A549 (cell line): ENCODE results near the gene HRH1. TPM values are rescaled to one million over a fixed set of nuclear protein-coding genes. Genes with fewer than 3 reads are reported as not detected.
"Not testable (repeated sequence)": the region's sequence is repeated elsewhere in the genome, so short reads cannot be mapped to it uniquely, and the experiment has no call there.

Experiments used
- ATAC-seq, 2 experiments: fragments of 200-7000 bp in 1 of 2; fragments of >200 bp in 1 of 2; cut with Nextera tagmentation in 1 of 2; cut with Tn5 transposase in 1 of 2; 3 replicates each; pipeline versions ENCODE4 v1.8.0 to v1.9.1; 2018 to 2020; ENCODE audit warnings: mild to moderate bottlenecking in 1 of 2, moderate library complexity in 1 of 2
- CTCF ChIA-PET: fragments of 300-600 bp; sonication (Branson Sonifier 250); formaldehyde crosslinking; extraction: SDS; loops from one replicate; lab custom pipeline; 2021; ENCODE audit warnings: antibody characterized with exemption, inconsistent platforms; lab: Yijun Ruan, JAX
- POLR2A ChIA-PET: fragments of 350-600 bp; formaldehyde crosslinking; extraction: SDS; loops from one replicate; lab custom pipeline; 2021; ENCODE audit warnings: antibody characterized with exemption, inconsistent platforms; lab: Yijun Ruan, JAX
- DNase-seq, 2 experiments: peaks; one replicate each; pipeline versions ENCODE4 v3.0.0 to v3.0.0-alpha.2; 2011 to 2016; ENCODE audit warnings: low read depth in 1 of 2, low spot score in 1 of 2
- FAIRE-seq: peaks from 2 replicates; lab custom pipeline; 2011; peaks lifted over from hg19 to GRCh38; lab: Jason Lieb, UNC
- H3K27ac ChIP-seq, 2 experiments: fragments of >200 bp; sonication (Bioruptor Twin); formaldehyde crosslinking; 3 replicates each; pipeline ENCODE4 v1.5.1; 2016 to 2017
- H3K4me1 ChIP-seq: fragments of >200 bp; sonication (Bioruptor Twin); formaldehyde crosslinking; 3 replicates; pipeline ENCODE4 v1.6.1; 2016
- H3K4me2 ChIP-seq: fragments of >200 bp; sonication (Bioruptor Twin); formaldehyde crosslinking; 3 replicates; pipeline ENCODE4 v1.6.1; 2016
- H3K4me3 ChIP-seq: fragments of >200 bp; sonication (Bioruptor Twin); formaldehyde crosslinking; 3 replicates; pipeline ENCODE4 v1.5.1; 2016
- H3K9me3 ChIP-seq: fragments of >200 bp; sonication (Bioruptor Twin); formaldehyde crosslinking; 3 replicates; pipeline ENCODE4 v1.6.1; 2016
- ATOH8 ChIP-seq: fragments of 250-450 bp; sonication (Bioruptor Pico); IDR thresholded peaks from 2 replicates; pipeline ENCODE4 v1.5.0; 2020; ENCODE audit warnings: low read depth, mild to moderate bottlenecking, moderate library complexity
- CBX2 ChIP-seq: fragments of 200-600 bp; sonication (generic); IDR thresholded peaks from 2 replicates; pipeline ENCODE4 v1.6.1; 2016; ENCODE audit warnings: low read depth, mild to moderate bottlenecking, borderline replicate concordance
- CBX8 ChIP-seq: fragments of 200-600 bp; sonication (generic); IDR thresholded peaks from 2 replicates; pipeline ENCODE4 v1.6.1; 2016
- CHD4 ChIP-seq: fragments of 200-600 bp; sonication (generic); IDR thresholded peaks from 2 replicates; pipeline ENCODE4 v1.6.1; 2016; ENCODE audit warnings: antibody characterized with exemption, mild to moderate bottlenecking, borderline replicate concordance
- FOSL2 ChIP-seq, 2 experiments: fragments of 450-650 bp in 1 of 2; fragments of >200 bp in 1 of 2; sonication (Bioruptor Twin) in 1 of 2; formaldehyde crosslinking; IDR thresholded peaks; 2 replicates each; pipeline versions ENCODE4 v1.5.0 to v1.6.1; 2016 to 2020; ENCODE audit warnings: mild to moderate bottlenecking in 1 of 2, moderate library complexity in 1 of 2
- GATA3 ChIP-seq: IDR thresholded peaks from 2 replicates; pipeline ENCODE4 v1.6.1; 2012; ENCODE audit warnings: borderline replicate concordance
- HES2 ChIP-seq: fragments of >200 bp; sonication (Bioruptor Twin); formaldehyde crosslinking; IDR thresholded peaks from 2 replicates; pipeline ENCODE4 v1.6.1; 2016
- HEYL ChIP-seq: fragments of 250-450 bp; sonication (Bioruptor Pico); IDR thresholded peaks from 2 replicates; pipeline ENCODE4 v1.8.0; 2021; ENCODE audit warnings: mild to moderate bottlenecking, moderate library complexity
- HOXA7 ChIP-seq: fragments of 250-450 bp; sonication (Bioruptor Pico); IDR thresholded peaks from 2 replicates; pipeline ENCODE4 v1.5.0; 2020; ENCODE audit warnings: mild to moderate bottlenecking, moderate library complexity
- HOXB13 ChIP-seq: fragments of 250-450 bp; sonication (Bioruptor Pico); IDR thresholded peaks from 2 replicates; pipeline ENCODE4 v1.5.0; 2020; ENCODE audit warnings: low read depth, mild to moderate bottlenecking, moderate library complexity
- HOXB5 ChIP-seq: fragments of 250-450 bp; sonication (Bioruptor Pico); IDR thresholded peaks from 2 replicates; pipeline ENCODE4 v1.5.0; 2020; ENCODE audit warnings: mild to moderate bottlenecking, moderate library complexity
- KDM5A ChIP-seq: fragments of 200-600 bp; sonication (generic); IDR thresholded peaks from 2 replicates; pipeline ENCODE4 v1.6.1; 2016; ENCODE audit warnings: antibody characterized with exemption, mild to moderate bottlenecking
- MAFK ChIP-seq: fragments of 450-650 bp; IDR thresholded peaks from 2 replicates; pipeline ENCODE4 v1.6.1; 2014; ENCODE audit not compliant: partially characterized antibody
- PBX3 ChIP-seq: IDR thresholded peaks from 2 replicates; pipeline ENCODE4 v1.6.1; 2012
- PHF8 ChIP-seq: fragments of 200-600 bp; sonication (generic); IDR thresholded peaks from 2 replicates; pipeline ENCODE4 v1.6.1; 2016; ENCODE audit warnings: low read depth, mild to moderate bottlenecking, antibody characterized with exemption, moderate library complexity, borderline replicate concordance
- POLR2A ChIP-seq: IDR thresholded peaks from 2 replicates; pipeline ENCODE4 v1.6.1; 2012; ENCODE audit warnings: mild to moderate bottlenecking, low read length
- RAD21 ChIP-seq, 2 experiments: fragments of >200 bp in 1 of 2; sonication (Bioruptor Twin) in 1 of 2; formaldehyde crosslinking in 1 of 2; IDR thresholded peaks in 1 of 2; conservative IDR thresholded peaks in 1 of 2; 2 replicates in 1 of 2; 3 replicates in 1 of 2; pipeline ENCODE4 v1.6.1; 2012 to 2018; ENCODE audit warnings: inconsistent platforms in 1 of 2
- REST ChIP-seq: fragments of 200-600 bp; sonication (generic); IDR thresholded peaks from 2 replicates; pipeline ENCODE4 v1.6.1; 2016; ENCODE audit warnings: antibody characterized with exemption, mild to moderate bottlenecking, moderate library complexity
- SMC3 ChIP-seq: fragments of >200 bp; sonication (Bioruptor Twin); formaldehyde crosslinking; IDR thresholded peaks from 3 replicates; pipeline ENCODE4 v1.6.1; 2018; ENCODE audit warnings: inconsistent platforms
- USF2 ChIP-seq: fragments of 450-650 bp; IDR thresholded peaks from 2 replicates; pipeline ENCODE4 v1.6.1; 2014; ENCODE audit warnings: antibody characterized with exemption
- WGBS: methylation state at CpG from one replicate; pipeline ENCODE4 v1.1.6; 2017; ENCODE audit errors: missing lambda C conversion rate; 5-methylcytosine and 5-hydroxymethylcytosine counted together
- polyA plus RNA-seq, 4 experiments: library from polyadenylated mRNA; depleted of rRNA in 3 of 4; stranded (reverse); fragments of >200 nt; fragmentation: RNase III in 1 of 4; extraction: RNeasy Plus Mini Kit Qiagen cat#74134 plus additional on column Dnase treatment in 1 of 4; gene quantifications; 2 replicates in 3 of 4; 3 replicates in 1 of 4; pipeline ENCODE4 v1.2.3, GENCODE V29; 2011 to 2017

The HRH1 gene
- polyA plus RNA-seq, 2 of the 4 experiments (the other 2 are of a cell fraction): 4.2 TPM

GRCh38 chr3:11212784-11213183 is 58.5 kb downstream of the HRH1 start:
- H3K9me3 ChIP-seq: no peaks in the 10 kb centered on the region
- H3K4me2 ChIP-seq: peak overlapping the region; percentile 66
- CTCF ChIA-PET: interaction anchor here (1.0 to 3.6 kb wide), 4 partner anchors 14 to 56 kb away, joined by 3 to 15 read pairs (median 3); no protein-coding TSS in a partner anchor
- POLR2A ChIA-PET: no interaction called here
- H3K27ac ChIP-seq: peak overlapping the region; percentile 55 to 69; a peak in 5 of 6 replicates
- no peak for TF ChIP-seq FOSL2 (IDR thresholded peaks at IDR 0.05)
- peak; percentile 15; the same call in 1 of the 2 replicates for TF ChIP-seq FOSL2 (CRISPR knock-in tag; IDR thresholded peaks at IDR 0.05)
- TF ChIP-seq PBX3: no peak
- no peak for TF ChIP-seq GATA3
- H3K4me1 ChIP-seq: peaks cover 35% of the 10 kb centered on the region
- ATAC-seq: no peak
- FAIRE-seq: no peak
- WGBS: 91% methylated on average over 6 of the region's 6 CpGs
- H3K4me3 ChIP-seq: no peak overlapping the region
- no peak for DNase-seq

GRCh38 chr3:11213810-11214450 is 59.6 kb downstream of the HRH1 start:
- Histone ChIP-seq H3K4me2 (no peak overlapping the region), H3K4me3 (no peak overlapping the region), H3K27ac (0 out of 6 replicates have a peak overlapping the region, but pooled peaks of 1 of the 2 experiments have one; percentile 13), H3K4me1 (peaks cover 25% of the 10 kb centered on the region), H3K9me3 (no peaks in the 10 kb centered on the region)
- ChIA-PET POLR2A (no interaction called here), CTCF (interaction anchor here (1.0 to 3.6 kb wide), 4 partner anchors 15 to 58 kb away, joined by 3 to 15 read pairs (median 3); no protein-coding TSS in a partner anchor)
- ATAC-seq (no peak), FAIRE-seq (no peak), DNase-seq (no peak)
- TF ChIP-seq KDM5A (no peak), HOXA7 (CRISPR knock-in tag) (no peak), MAFK (no peak), CBX8 (no peak), PHF8 (no peak), HEYL (CRISPR knock-in tag) (no peak), POLR2A (no peak), USF2 (no peak), RAD21 (conservative IDR thresholded peaks at IDR 0.05 in 1 of 2, IDR thresholded peaks at IDR 0.05 in 1 of 2) (no peak), HES2 (no peak), REST (no peak), HOXB13 (no peak), CBX2 (no peak)
- 87% methylated on average over 12 of the region's 12 CpGs for WGBS

- WGBS: 95% methylated on average over 1 of the region's 1 CpG
- no peak for FAIRE-seq
- no peaks in the 10 kb centered on the region for H3K9me3 ChIP-seq
- peaks cover 25% of the 10 kb centered on the region for H3K4me1 ChIP-seq
- H3K4me2 ChIP-seq: no peak overlapping the region
- POLR2A ChIA-PET: no interaction called here
- H3K4me3 ChIP-seq: no peak overlapping the region
- no peak for TF ChIP-seq ATOH8 (CRISPR knock-in tag)
- no peak for TF ChIP-seq HOXB5 (CRISPR knock-in tag)
- no peak for TF ChIP-seq SMC3
- no peak for TF ChIP-seq CHD4
- TF ChIP-seq, all 56 proteins: peak for 0
- no peak overlapping the region for H3K27ac ChIP-seq
- no peak for DNase-seq
- no peak for ATAC-seq
- CTCF ChIA-PET: interaction anchor here (1.5 to 3.6 kb wide), 3 partner anchors 10 to 155 kb away, joined by 3 to 15 read pairs (median 9); no protein-coding TSS in a partner anchor
Measured at GRCh38 chr3:11214451-11214978, 60.2 kb downstream of the HRH1 start.

GRCh38 chr3:11217370-11217769 is 63.1 kb downstream of the HRH1 start:
- H3K4me2 ChIP-seq, H3K4me3 ChIP-seq, H3K9me3 ChIP-seq, POLR2A ChIA-PET, CTCF ChIA-PET, DNase-seq, FAIRE-seq, ATAC-seq, H3K27ac ChIP-seq: not testable (repeated sequence)
- WGBS: 92% methylated on average over 6 of the region's 6 CpGs
- peaks cover 11% of the 10 kb centered on the region for H3K4me1 ChIP-seq
